Adipocyte (in vitro differentiated cells): ENCODE data around the gene NDRG2.

Experiments
- DNase-seq: peaks from one replicate; pipeline ENCODE4 v3.0.0-alpha.2; 2015; ENCODE audit warnings: low read depth
- H3K27me3 ChIP-seq: replicated peaks from 2 replicates; pipeline ENCODE4 v1.7.0; 2013; ENCODE audit warnings: mild to moderate bottlenecking, low read length, moderate library complexity; ENCODE audit not compliant: control insufficient read depth, insufficient read depth
- H3K36me3 ChIP-seq: 2 replicates; pipeline ENCODE4 v1.7.0; 2013; ENCODE audit warnings: low read length, mild to moderate bottlenecking, moderate library complexity; ENCODE audit not compliant: control insufficient read depth, insufficient read depth, severe bottlenecking
- H3K4me1 ChIP-seq: 2 replicates; pipeline ENCODE4 v1.7.0; 2013; ENCODE audit warnings: mild to moderate bottlenecking, low read length, moderate library complexity; ENCODE audit not compliant: control insufficient read depth, insufficient read depth
- H3K4me3 ChIP-seq: 2 replicates; pipeline ENCODE4 v1.7.0; 2013; ENCODE audit warnings: mild to moderate bottlenecking, low read length, moderate library complexity
- H3K9ac ChIP-seq: 2 replicates; pipeline ENCODE4 v1.7.0; 2013; ENCODE audit warnings: mild to moderate bottlenecking, low read length, moderate library complexity
- H3K9me3 ChIP-seq: 2 replicates; pipeline ENCODE4 v1.7.0; 2013; ENCODE audit warnings: mild to moderate bottlenecking, low read length, moderate library complexity; ENCODE audit not compliant: control insufficient read depth

NDRG2 gene

DNA sequence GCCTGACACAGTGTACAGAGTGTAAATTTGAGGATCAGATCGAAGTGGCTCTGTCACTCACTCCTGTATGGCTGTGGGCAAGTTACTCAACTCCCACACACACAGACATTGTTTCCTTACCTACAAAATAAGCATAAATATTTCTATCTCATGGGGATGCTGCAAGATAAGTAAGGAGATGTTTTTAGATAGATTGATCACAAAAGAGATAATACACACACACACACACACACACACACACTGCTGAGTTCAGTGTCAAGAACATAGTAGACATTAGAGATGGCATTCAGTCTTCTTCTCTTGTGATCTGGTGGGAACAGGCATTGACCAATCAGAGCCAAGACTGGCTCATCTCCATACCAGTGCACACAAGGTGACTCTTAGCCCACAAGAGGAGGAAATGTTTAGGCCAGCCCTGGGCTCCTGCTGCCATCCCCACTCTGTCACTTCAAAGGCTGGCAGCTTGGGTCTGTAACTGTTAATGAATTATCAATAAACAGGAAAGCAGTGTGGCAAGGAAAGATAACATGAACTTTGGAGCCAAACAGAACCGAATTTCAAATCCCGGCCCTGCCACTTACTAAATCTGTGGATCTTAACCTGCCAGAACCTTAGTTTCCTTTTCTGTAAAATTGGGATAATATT lies 29.4 kb upstream of the NDRG2 start:
- Histone ChIP-seq H3K9me3 (no peaks in the 10 kb centered on the region), H3K4me3 (no peak overlapping the region), H3K9ac (no peak overlapping the region), H3K27me3 (no peaks in the 10 kb centered on the region), H3K4me1 (peaks cover 6% of the 10 kb centered on the region), H3K36me3 (no peaks in the 10 kb centered on the region)
- no peak for DNase-seq

DNA sequence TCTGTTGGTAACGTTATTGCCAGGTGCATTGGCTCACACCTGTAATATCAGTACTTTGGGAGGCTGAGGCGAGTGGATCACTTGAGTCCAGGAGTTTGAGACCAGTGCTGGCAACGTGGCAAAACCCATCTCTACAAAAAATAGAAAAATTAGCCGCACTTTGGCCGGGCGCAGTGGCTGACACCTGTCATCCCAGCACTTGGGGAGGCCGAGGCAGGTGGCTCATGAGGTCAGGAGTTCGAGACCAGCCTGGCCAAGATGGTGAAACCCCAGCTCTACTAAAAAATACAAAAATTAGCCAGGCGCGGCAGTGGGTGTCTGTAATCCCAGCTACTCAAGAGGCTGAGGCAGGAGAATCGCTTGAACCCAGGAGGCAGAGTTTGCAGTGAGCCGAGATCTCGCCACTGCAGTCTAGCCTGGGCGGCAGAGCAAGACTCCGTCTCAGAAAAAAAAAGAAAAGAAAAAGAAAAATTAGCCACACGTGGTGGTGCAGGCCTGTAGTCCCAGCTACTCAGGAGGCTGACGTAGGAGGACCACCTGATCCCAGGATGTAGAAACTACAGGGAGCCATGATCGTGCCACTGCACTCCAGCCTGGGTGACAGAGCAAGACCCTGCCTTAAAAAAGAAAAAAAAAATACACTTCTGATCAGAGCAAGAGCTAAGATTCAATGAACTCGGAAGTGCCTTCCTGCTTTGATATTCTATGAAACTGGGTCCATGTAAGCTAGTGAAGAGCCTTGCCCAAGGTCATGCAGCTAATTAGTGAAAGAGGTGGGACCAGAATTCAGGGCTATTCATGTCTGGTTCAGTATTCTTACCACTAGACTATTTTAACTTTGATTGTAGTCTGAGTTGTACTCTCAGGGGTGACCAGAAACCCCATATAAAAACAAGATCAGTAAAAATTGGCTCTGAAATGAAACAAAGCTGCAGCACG lies 28.6 kb upstream of the NDRG2 start:
- Histone ChIP-seq H3K27me3 (no peaks in the 10 kb centered on the region), H3K36me3 (no peaks in the 10 kb centered on the region), H3K4me1 (peaks cover 6% of the 10 kb centered on the region), H3K4me3 (no peak overlapping the region), H3K9me3 (no peaks in the 10 kb centered on the region), H3K9ac (no peak overlapping the region)
- no peak for DNase-seq

DNA sequence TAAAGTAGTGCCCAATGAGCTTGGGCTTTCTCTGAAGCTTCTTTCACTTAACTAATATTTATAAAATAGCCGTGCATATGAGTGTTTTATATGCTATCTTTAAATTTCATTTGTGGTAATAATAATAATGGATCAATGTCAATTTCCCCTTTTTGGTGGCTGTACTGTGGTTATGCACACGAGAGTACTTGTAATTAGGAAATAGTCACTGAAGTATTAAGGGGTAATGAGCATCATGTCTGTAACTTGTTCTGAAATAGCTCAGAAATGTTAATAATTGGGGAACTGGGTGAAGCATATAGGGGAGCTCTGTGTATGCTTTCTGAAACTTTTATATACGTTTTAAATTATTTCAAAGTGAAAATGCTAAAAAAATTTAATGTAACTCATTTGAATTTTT lies 25.7 kb upstream of the NDRG2 start:
- H3K9ac ChIP-seq: no peak overlapping the region

DNA sequence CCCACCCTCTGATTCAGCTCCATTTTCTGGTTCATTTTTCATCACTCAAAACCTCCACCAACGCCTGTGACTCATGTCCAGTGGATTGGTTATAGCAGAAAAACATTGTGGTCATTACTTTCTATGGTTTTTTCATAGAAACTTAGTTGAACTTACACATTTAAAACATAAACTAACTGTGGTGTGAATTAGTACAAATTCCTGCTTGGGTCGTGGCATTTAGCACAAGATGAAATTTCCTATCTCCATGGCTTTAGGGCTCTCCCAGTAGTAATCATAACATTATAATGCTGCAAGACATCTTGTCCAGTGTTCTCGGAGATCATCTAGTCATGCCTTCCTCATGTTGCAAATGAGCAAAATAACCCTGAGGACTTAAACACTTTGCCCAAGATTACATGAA lies 24.4 kb upstream of the NDRG2 start:
- peak; percentile 40 for DNase-seq
- Histone ChIP-seq H3K4me1 (peaks cover 16% of the 10 kb centered on the region), H3K27me3 (no peaks in the 10 kb centered on the region), H3K36me3 (no peaks in the 10 kb centered on the region), H3K9me3 (no peaks in the 10 kb centered on the region), H3K9ac (no peak overlapping the region), H3K4me3 (no peak overlapping the region)

More for the DNA sequence above, 25.7 kb upstream of the NDRG2 start:
- no peak overlapping the region for H3K4me3 ChIP-seq
- H3K4me1 ChIP-seq: peaks cover 10% of the 10 kb centered on the region
- no peaks in the 10 kb centered on the region for H3K27me3 ChIP-seq
- DNase-seq: no peak
- H3K9me3 ChIP-seq: no peaks in the 10 kb centered on the region
- H3K36me3 ChIP-seq: no peaks in the 10 kb centered on the region

DNA sequence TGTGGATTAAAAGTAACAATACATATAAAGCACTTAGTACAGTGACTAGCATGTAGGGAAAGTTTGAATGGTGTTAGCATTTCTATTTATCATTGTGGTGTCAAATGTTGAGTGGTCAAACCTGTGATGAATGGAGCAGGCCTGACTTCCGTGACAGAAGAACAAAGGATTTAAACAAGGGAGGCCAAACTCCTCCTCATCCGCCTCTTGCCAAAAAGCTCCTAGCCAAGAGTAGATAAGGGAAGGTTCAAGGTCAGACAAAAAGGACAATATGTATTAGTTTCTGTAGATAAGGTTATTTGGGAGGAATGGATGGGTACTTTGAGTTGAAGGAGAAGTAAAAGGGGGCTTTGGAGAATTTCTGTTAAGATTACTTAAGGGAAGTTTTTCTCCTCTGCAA lies 23.8 kb upstream of the NDRG2 start:
- Histone ChIP-seq H3K36me3 (no peaks in the 10 kb centered on the region), H3K4me1 (peaks cover 22% of the 10 kb centered on the region), H3K9ac (no peak overlapping the region), H3K4me3 (no peak overlapping the region), H3K9me3 (no peaks in the 10 kb centered on the region), H3K27me3 (no peaks in the 10 kb centered on the region)
- no peak for DNase-seq

DNA sequence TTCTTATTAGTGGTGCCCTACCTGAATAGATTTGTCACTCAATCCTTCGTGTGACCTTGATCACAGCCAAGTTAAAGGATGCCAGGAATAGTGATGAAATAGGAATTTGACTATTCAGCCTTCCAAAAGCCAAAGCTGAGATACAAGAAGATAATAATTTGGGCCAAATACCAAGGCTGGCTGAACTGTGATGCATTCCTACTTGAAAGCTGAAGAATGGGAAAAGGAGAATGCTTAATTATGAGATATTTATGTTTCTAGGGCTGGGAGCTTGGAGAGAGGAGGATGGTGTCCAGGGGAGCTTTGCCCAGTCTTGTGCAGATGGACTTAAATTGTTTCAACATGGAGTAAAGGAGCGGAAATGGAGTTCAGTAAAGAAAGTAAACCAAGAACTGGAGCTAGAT lies 22.5 kb upstream of the NDRG2 start:
- Histone ChIP-seq H3K4me1 (peaks cover 34% of the 10 kb centered on the region), H3K36me3 (no peaks in the 10 kb centered on the region), H3K9me3 (no peaks in the 10 kb centered on the region), H3K9ac (peak overlapping the region; percentile 32), H3K27me3 (no peaks in the 10 kb centered on the region), H3K4me3 (peak overlapping the region; percentile 19)
- peak; percentile 42 for DNase-seq

DNA sequence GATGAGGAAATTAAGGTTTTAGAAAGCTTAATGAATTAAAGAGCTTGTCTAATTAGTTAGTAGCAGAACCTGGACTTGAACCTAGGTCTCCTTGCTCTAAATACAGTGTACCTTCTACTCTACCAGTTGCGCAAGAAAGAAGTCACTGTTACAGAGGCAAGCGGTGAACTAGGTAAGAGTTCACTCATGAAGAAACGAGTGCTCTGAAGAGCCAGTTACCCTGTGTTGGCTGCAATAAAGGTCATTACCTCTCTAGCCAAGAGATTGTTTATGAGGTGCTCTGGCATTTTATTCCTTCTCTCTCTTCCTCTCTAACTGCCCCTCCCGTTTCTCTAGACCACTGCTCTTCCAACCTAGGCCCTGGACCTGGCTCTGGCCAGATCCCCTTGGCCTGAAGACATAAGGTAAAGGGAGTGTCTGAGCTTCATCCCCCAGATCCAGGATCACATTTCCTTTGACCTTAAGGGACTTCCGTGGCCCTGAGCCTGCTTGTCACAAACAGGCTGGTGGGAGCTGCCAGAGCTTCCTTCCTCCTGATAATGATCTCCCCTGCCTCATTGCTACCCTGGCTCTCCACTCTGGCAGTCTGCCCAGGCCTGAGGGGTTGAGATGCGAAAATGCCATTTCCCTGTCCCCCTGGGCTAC lies 19.2 kb upstream of the NDRG2 start:
- Histone ChIP-seq H3K4me3 (no peak overlapping the region), H3K4me1 (peaks cover 52% of the 10 kb centered on the region), H3K9ac (no peak overlapping the region), H3K9me3 (no peaks in the 10 kb centered on the region), H3K27me3 (no peaks in the 10 kb centered on the region), H3K36me3 (no peaks in the 10 kb centered on the region)
- no peak for DNase-seq

DNA sequence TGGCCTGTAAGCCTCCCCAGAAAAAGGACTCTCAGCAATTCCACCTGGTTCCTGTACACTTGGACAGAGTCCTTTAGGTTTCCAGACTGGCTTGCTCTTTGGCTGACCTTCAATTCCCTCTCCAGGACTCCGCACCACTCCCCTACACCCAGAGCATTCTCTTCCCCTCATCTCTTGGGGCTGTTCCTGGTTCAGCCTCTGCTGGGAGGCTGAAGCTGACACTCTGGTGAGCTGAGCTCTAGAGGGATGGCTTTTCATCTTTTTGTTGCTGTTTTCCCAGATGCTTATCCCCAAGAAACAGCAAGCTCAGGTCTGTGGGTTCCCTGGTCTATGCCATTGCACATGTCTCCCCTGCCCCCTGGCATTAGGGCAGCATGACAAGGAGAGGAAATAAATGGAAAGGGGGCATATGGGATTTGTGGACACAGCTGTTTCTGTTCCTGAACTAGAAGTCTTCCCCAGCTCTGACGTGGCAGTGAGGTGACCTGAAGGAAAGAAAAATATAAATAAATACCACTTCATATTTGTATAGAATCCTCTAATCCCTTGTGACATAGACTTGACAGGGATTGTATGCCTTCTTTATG lies 18.6 kb upstream of the NDRG2 start:
- no peak overlapping the region for H3K9ac ChIP-seq
- no peaks in the 10 kb centered on the region for H3K9me3 ChIP-seq
- H3K36me3 ChIP-seq: no peaks in the 10 kb centered on the region
- peaks cover 58% of the 10 kb centered on the region for H3K4me1 ChIP-seq
- no peak overlapping the region for H3K4me3 ChIP-seq
- DNase-seq: no peak
- H3K27me3 ChIP-seq: no peaks in the 10 kb centered on the region

DNA sequence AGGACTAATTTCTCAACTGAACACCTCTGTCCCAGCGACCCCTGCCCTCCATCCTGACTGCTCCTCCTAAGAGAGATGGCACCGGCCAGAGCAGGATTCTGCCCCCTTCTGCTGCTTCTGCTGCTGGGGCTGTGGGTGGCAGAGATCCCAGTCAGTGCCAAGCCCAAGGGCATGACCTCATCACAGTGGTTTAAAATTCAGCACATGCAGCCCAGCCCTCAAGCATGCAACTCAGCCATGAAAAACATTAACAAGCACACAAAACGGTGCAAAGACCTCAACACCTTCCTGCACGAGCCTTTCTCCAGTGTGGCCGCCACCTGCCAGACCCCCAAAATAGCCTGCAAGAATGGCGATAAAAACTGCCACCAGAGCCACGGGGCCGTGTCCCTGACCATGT lies 18.1 kb upstream of the NDRG2 start:
- no peak for DNase-seq
- Histone ChIP-seq H3K27me3 (no peaks in the 10 kb centered on the region), H3K4me1 (peaks cover 56% of the 10 kb centered on the region), H3K9me3 (no peaks in the 10 kb centered on the region), H3K9ac (no peak overlapping the region), H3K36me3 (no peaks in the 10 kb centered on the region), H3K4me3 (no peak overlapping the region)

DNA sequence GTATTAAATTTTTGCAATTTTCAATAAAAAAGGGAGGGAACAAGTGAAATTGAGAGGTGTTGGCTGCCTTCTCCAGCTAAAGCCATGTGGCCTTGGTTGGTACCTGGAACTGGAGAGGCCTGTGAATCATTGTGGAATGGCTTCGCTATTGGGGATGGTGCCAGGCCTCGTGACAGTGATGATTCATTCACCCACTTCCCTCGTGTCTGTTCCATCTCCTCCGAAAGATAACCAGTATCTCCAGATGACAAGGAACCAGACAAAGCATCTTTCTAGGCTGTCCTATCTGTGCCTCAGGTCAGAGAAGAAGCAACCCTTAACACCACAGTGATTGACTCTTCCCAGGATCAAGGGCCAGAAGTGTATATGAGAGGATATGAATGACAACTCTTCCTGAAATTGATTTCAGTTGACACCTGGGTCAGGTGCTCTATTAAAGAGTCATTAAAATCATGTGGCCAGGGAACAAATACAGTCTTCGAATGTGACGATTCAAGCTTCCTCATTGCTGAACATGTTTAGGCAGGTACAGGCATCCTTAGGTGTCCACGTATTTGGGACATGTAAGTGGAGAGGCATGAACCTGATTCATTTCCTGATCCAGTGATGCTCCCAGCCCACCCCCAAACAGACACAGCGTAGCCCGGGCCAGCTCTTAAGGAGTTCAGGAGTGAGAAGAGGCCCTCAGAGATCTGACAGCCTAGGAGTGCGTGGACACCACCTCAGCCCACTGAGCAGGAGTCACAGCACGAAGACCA lies 17.0 kb upstream of the NDRG2 start, which contains the start of gene RNASE7:
Gene RNASE7 (plus strand): TSS at position 687 of the 758 bp plus-strand sequence. CDS start 631 bp downstream, outside the sequence.
- Histone ChIP-seq H3K9ac (no peak within 1 kb of the TSS), H3K9me3 (no peaks in the 10 kb centered on the region), H3K4me3 (no peak within 1 kb of the TSS), H3K27me3 (no peaks in the 10 kb centered on the region), H3K4me1 (peaks cover 50% of the 10 kb centered on the region), H3K36me3 (no peaks in the 10 kb centered on the region)
- peak; percentile 21 for DNase-seq
